ENCODE results near the gene SPATA1.
A peak's percentile ranks its signal among the peaks of the same experiment; 100 is the strongest.
"Not testable (repeated sequence)": the region's sequence is repeated elsewhere in the genome, so short reads cannot be mapped to it uniquely, and the experiment has no call there.

Gene SPATA1, protein sequence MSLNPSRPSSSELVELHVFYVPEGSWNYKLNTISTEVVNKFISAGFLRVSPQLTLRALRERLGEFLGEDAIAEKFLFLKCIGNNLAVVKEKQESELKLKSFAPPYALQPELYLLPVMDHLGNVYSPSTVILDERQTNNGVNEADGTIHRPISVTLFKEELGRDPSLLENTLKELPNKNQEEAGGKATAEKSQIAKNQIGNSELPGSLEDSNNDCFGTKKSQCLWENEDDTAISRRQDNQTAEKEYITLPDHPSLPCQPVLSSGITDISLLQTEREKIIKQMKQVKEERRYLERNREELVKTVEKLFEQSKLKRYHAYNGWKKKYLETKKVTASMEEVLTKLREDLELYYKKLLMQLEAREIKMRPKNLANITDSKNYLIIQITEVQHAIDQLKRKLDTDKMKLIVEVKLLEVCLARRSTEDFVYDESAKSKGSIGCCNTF

DNA sequence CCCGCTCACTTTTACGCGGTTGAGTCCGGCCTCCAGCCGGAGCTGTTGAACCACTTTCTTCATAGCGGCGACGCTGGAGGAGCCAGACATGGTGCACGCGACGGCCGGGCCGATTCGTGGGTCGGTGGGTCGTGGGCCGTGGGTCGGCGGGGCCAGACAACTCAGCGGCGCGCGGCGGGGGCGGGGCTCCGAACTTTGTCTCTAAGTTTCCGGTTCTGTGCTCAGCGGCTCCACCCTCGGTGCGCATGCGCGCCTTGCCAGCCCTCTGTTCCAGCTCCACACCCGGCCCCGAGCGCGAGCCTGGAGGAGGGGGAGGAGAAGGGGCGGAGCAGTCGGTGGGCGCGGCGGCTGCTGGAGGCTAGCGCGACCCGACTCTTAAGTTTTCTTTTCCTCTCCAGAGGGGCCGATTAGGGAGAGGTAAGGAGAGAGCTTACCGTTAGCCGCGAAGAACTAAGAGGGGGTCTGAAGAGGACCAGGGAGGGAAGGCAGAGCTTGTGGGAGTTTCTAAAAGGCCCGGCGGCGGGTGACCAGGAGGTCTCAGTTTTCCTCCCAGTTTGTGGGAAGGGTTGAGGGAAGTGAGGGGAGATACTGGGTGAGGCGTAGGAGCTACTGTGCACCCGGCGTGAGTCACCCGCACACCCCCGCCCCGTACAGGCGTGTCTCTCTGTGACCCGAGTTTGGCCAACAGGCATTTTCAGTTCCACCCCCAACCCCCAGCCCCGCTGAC is at the start of gene SPATA1, which contains the start of gene GNG5:
Gene SPATA1, plus strand, starts transcription at position 385 of the 727 bp plus-strand sequence. CDS start 9,974 bp downstream, outside the sequence.
Gene GNG5, minus strand, starts transcription at position 580 of the 727 bp plus-strand sequence. Its CDS starts 490 bp downstream, at position 90.
- ATAC-seq, result peak; percentile 88 to 90

DNA sequence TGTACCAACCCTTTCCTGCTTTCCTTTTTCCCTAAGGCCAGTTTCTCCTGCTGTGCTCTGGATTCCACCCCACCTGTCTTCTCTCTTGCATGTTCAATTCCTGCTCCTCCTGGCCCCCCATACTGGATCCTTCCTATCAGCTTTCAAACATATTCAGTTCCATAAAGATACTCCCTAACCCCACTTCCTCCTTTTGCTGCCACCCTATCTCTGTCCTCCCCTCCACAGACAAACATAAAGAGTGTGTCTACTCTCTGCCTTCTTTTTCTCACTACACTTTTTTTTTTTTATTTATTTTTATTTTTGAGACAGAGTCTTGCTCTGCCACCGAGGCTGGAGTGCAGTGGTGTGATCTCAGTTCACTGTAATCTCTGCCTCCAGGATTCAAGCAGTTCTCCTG is 44.1 kb upstream of the SPATA1 start:
- no peak for ATAC-seq

DNA sequence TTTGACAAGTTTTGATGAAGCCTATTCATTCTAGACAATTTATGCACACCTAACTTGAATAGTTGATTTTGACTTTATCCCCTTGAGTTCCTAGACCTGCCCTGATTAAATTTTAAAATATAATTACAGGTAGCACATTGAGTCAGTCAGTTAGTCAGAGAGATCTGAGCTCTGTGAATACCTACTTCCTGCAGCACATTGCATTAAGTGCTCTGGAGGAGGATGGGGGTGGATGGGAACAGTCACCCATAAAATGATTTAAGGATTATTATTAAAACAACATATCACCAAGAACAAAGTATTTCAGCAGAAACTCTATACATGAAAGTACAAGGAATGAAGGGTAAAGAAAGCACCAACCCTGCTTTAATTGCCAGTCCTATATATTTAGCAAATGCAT is 38.9 kb upstream of the SPATA1 start:
- ATAC-seq, result no peak

DNA sequence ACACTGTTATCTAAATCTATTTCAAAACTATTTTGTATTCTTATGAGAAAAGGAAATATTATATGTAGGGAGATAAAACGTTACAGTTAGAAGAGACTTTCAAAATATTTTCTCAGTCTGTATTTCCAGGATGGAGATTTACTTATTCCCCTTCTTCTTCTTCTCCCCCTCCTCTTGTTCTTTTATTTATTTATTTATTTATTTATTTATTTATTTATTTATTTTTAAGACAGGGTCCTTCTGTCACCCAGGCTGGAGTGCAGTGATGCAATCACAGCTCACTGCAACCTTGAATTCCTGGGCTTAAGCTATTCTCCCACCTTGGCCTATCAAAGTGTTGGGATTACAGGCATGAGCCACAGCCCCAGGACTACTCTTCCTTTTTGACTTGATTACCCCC is 30.0 kb upstream of the SPATA1 start:
- ATAC-seq, result no peak

DNA sequence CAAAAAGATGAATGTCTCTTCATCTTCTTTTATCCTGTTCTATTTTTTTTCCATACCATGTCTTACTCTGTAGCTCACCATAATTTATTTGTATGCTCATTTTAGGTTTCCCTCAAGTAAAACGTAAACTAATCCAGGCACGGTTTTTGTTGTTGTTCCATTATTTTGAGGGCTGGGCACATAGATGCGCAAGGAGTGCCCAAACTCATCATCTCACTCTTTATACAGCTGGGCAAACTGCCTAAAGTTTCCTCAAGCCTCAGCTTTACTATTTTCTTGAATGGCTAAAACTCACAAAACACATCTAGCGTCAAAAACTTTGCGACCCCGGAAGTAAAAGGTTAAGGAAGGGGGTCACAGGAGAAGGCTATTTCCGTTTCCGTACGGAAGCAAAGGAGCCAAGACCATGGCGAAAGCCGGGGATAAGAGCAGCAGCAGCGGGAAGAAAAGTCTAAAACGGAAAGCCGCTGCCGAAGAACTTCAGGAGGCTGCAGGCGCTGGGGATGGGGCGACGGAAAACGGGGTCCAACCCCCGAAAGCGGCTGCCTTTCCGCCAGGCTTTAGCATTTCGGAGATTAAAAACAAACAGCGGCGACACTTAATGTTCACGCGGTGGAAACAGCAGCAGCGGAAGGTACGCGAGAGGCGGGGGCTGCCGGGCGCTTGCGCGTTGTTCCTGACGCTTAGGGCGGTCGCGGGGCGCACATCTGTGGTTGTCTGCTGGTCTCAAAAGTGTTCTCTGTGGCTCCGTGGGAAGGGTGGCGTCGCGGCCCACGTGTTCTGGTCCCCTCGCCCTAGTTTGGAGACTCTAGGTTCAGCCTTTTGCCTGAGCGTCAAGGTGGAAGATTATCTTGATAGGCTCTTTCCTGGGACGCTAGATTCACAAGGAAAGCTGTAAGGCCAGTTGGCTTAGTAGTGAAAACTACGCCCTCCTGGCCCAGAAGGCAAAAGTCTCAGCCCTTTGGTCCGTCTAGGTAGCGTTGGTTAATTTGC is 27.0 kb upstream of the SPATA1 start, which contains the start of gene RPF1:
Gene RPF1, plus strand, starts transcription at position 391 of the 993 bp plus-strand sequence. Its CDS starts 16 bp downstream, at position 407.
- peak; percentile 94 to 95 for ATAC-seq

DNA sequence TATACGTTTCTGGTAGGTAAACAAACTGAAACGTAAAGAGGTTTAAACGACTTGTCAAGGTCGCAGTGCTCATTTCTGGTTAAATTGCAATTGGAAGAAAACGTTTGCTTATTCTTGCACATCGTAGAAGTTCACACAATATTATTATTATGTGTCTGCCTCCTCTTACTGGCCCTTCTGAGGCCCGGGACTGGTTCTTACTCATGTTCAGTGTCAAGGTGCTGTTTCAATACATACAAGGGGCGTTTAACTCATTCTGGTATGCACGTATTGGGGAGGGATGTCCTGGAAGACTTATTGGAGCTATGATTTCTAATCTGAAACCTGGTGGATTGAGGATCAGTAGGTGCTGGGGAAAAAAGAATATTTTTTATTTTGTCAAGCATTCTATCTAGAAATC is 26.2 kb upstream of the SPATA1 start:
- no peak for ATAC-seq

DNA sequence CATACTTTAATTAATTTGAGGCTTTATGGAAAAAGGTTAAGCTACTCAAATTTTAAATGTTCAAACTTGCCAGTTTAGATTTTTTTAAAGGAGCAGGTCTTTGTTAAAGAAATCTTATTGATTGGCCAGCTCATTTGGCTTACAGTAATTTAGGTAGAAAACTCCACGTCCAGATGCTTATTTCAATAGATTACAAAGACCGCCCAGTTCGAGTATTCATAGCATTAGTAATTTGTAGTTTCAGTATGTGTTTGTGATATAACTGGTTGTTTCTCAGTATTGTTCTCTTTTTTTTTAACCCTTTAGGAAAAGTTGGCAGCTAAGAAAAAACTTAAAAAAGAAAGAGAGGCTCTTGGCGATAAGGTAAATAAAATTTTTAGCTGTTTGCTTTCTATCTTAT is 25.5 kb upstream of the SPATA1 start:
- ATAC-seq, result no peak

DNA sequence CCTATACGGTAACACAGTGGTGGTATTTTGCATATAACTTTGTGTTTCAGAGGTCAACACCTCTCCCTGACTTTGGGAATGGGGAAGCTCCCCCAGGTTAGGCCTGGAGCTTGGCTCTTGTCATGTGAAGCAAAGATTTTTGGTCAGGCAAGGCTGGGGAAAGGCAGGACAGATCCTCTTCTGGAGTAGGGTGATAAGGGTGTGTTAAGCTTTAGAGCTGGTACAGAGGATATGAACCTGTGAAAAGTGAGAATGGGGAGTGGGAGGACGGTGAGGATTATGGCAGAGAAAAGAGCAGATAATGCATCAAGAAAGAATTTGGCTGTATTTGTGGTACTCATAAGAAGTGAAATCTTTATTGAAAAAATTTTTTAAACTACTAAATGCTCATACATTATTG is 24.9 kb upstream of the SPATA1 start:
- no peak for ATAC-seq

DNA sequence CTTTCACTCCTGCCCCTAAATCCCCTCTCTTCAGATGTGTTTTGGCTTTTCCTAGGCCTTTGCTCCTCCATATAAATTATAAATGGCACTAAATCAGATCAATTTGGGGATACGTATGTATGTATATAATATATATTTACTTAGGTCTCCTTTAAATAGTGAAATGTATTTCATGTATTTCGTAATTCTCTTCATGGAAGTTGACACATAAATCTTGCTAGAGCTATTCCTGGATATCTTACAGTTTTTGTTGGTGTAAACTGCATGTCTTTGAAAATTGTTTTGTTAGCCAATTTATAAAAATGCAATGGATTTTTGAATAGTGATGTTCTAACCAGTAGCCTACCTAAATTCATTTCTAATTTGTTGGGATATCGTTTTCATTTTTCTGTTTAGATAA is 18.1 kb upstream of the SPATA1 start:
- no peak for ATAC-seq

DNA sequence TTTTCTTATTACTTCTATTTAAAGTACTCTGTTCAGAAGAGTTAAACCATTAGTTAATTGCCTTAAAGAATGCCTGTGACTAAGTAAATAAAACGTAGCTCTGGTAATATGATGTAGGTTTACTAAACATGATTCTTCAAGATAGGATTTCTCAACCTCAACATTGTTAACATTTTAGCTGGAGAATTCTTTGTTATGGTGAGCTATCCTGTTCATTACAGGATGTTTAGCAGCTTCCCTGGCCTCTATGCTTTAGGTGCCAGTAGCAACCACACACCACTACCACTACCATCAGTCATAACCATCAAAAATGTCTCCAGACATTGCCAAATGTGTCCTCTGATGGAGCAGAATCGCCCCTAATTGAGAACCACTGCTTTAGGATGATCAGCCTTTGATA is 16.4 kb upstream of the SPATA1 start:
- no peak for ATAC-seq

DNA sequence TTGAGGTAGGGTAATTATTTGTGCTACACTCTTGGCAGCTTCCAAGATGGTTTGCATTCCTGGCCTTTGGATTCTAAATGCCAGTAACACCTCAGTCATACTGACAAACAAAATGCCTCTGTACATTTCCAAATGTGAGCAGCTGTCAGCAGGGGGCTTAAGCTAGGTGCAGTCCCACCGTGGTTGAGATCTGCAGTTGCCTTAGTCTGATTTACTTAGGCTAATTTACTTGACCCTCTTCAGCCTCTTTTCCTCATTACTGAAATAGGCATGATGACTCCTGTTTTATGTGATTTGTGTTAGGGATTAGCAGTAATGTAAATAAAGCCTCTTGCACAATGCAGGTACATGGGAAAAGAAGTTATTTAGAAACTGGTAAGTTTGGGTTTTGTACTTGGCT is 13.5 kb upstream of the SPATA1 start:
- no peak for ATAC-seq

DNA sequence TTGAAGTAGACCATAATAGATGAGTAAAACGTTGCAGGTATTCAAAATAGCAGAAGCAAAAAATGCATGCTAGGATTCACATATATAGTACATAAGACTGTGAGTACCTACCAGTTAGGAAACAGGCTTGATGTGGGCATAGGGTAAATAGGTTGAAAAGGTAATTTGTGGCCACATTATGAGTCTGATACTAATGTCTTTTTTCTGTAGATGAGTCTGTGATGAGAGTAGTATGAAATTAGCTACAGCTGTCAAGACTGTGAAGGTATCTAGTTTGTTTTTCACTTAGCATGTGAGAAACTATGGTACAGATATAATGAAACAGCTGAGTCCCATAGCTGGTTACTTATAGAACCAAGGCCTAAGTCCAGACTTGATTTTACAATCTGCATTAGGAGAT is 12.4 kb upstream of the SPATA1 start:
- ATAC-seq, result no peak

DNA sequence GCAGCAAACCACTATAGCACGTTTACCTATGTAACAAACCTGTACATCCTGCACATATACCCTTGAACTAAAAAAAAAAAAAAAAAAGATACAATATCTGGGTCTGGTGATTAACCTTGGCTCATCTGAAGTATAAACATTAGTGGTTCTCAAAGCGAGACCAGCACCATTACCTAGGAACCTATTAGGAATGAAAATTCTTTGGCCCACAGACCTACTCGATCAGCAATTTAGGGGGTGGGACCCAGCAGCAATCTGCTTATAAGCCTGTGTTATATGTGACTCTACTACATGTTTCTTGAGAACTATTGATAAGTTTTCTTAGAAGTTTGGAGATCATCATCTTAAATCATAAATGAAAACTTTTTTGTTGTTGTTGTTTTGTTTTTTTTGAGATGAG is 9.7 kb upstream of the SPATA1 start:
- ATAC-seq, result no peak

DNA sequence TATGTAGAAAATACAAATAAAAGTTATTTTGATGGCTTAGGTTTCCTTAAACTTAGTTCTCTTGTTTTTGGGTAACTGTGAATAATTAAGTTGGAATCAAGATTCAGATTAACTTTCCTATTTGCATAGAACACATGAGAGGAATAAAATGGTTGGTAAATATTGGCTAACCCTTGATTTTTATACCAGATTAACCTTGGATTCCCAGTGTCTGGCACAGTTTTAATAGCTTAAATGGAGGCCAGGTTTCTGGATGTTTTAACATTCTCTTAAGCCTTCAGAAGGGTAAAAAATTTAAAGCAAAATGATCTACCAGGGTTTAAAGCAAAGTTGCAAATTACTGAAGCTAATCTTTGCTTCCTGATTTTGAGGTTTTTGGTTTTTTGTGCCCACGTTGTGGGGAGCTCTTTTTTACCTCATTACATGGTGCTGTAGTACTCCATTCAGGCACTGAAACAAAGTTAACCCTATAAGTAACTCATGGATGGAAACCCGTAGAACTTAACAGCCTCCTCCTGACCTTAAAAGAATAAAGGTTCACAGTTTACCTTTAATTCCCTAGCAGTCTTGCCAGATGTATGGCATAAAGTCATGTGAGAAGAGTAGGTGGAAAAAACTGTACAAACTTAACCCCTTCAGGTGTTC is 8.4 kb upstream of the SPATA1 start:
- no peak for ATAC-seq

DNA sequence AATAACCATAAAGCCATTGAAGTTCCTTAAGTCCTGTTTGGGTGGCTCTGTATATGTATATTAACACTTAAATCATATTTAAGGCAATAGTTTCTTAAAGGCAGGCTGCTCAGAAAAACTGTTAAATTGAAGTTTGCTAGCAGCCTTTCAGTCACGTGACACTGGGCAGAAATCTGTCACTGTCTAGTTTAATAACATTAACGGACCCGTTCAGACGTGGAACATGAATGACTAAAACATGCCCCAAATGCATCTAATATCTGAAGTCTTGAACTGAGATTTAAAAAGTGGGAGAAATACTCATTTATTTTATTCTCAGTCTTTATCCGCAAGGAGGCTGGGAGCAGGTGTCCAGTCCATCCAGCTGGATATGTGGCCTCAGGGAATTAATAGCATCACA is 3.3 kb upstream of the SPATA1 start:
- no peak for ATAC-seq

DNA sequence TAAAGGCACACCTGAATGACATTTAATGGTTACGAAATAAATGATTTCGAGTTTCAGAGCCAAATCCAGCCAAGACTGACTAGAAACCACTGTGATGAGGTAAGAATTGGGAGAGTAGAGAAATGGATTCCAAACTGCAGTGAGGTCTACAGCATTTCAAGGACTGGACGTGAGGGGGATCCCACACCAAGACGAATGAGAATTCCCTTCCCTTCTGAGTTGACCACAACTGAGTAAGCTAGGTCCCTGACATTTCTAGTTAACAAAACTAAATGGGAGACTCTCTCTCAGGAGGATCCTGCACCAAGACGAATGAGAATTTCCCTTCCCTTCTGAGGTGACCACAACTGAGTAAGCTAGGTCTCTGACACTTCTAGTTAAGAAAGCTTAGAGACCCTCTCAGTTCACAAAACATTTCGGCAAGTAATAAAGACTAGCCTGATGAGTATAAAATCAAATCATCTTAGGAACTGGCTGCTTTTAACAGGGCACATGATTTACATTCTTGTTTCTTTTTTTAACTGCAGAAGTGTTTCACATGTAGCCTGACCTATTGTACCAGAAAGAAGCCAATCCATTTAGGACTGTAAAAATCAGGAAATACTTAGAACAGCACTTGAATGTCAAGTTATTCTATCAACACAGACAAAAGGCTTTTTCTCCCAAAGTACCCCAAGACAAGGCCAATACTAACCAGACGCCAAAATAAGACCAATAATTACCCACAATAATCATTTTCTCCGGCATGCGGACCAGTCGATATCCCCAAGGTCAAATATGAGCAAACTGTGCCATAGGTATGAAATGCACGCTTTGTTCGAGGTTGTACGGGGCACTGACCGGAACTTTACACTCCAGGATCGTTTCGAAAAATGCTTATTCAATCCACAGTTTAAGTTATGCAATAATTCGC is 1.4 kb upstream of the SPATA1 start:
- ATAC-seq, result no peak

DNA sequence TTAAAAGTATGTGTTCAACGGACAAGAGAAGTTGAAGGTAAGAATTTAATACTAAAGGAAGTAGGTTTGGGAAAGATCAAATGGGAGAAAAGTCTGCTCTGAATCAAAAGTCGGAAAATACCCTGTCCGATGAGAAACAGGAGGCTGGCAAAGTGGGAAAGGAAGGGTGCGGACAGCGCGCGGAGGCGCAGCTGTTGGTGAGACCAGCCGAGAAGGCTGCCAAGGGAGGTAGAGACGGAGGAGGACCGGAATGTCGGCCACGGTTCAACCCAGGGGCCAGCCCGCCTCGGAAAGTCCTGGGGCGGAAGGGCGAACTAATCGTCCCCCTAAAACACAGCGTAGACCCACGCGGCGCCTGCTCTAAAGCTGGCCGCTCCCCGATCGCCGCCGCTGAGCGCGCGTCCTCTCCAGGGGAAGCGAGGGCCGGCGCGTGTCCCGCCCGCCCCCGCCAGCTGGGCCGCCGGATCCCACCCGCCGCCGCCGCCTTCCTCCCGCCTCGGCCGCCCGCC is 639 bp upstream of the SPATA1 start:
- ATAC-seq, result peak; percentile 14 to 30

DNA sequence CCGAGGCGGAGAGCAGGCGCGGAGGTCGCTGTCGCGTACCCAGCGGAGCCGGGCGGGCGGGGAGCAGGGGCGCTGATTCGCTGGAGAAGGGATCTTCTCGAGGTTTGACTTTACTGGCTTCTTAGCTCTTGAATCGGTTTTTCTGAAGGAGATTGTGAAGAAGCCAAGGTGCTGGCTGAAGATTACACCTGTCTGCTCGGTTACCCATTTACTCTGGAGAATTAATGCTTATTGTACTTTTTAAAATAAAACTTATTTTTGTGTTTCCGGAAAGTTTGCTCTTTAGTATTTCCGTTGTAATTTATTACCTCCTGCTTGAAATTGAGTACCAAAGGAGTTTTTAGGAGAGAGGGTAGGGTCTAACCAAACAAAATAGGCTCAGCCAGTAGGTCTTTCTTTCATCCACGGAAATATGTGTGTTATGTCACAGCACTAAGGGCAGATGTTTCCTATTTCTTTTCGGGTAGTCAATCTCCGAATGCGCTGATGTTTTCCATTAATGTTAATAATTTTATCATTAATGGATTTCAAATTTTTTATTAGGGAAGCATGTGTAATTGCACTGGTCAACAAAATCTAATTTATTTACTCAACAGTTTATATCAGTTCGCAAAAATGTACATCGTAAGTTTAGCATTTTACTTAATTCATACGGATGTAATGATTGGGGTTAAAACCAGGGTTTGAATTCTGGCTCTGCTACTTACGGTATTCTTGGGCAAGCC is 705 bp downstream of the SPATA1 start:
- ATAC-seq, result no peak

DNA sequence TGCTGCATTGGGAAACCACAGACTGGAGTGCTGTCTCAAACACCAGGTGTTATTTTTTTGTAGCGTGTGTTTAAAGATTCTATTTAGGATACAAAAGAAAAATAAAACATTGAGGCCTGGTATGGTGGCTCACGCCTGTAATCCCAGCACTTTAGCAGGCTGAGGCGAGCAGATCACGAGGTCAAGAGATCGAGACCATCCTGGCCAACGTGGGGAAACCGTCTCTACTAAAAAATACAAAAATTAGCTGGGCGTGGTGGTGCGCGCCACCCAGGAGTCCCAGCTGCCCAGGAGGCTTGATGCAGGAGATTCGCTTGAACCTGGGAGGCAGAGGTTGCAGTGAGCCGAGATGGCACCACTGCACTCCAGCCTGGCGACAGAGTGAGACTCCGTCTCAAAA is 1.7 kb downstream of the SPATA1 start:
- not testable (repeated sequence) for ATAC-seq

DNA sequence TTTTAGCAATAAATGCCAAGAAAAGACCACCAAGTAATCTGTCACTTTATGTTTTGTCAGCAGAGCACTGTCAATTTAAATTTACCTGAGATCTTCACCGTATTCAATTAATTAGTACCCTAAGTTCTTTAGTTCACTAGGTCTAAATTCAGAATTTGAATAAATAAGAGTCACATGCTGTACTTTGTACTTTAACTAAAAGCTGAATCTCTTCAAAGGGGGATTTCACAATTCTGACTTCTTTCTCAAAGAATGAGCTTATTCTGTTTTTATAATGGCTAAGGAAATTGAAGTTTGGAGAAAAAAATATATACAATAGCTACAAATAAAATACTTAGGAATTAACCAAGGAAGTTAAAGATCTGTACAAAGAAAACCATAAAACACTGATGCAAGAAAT is 2.3 kb downstream of the SPATA1 start:
- ATAC-seq, result no peak
